GM19467 (cell line): Measurements from ENCODE around the gene CRIP2.

Experiments
- ATAC-seq: cut with Tn5 transposase; IDR thresholded peaks from one replicate; pipeline ENCODE4 v1.9.1; 2021; ENCODE audit warnings: mild to moderate bottlenecking, moderate library complexity; ENCODE audit not compliant: unreplicated experiment

CRIP2 gene

GRCh38 chr14:105460116-105460515 is 14.5 kb upstream of the CRIP2 start:
- ATAC-seq: no peak

- ATAC-seq: no peak
These were observed 14.0 kb upstream of the CRIP2 start for GRCh38 chr14:105460616-105461015.

GRCh38 chr14:105461903-105462302 is 12.7 kb upstream of the CRIP2 start:
- ATAC-seq: no peak

- no peak for ATAC-seq
These were observed 10.1 kb upstream of the CRIP2 start for GRCh38 chr14:105464501-105464900.

- no peak for ATAC-seq
These were observed 9.2 kb upstream of the CRIP2 start for GRCh38 chr14:105465209-105466031.

DNA sequence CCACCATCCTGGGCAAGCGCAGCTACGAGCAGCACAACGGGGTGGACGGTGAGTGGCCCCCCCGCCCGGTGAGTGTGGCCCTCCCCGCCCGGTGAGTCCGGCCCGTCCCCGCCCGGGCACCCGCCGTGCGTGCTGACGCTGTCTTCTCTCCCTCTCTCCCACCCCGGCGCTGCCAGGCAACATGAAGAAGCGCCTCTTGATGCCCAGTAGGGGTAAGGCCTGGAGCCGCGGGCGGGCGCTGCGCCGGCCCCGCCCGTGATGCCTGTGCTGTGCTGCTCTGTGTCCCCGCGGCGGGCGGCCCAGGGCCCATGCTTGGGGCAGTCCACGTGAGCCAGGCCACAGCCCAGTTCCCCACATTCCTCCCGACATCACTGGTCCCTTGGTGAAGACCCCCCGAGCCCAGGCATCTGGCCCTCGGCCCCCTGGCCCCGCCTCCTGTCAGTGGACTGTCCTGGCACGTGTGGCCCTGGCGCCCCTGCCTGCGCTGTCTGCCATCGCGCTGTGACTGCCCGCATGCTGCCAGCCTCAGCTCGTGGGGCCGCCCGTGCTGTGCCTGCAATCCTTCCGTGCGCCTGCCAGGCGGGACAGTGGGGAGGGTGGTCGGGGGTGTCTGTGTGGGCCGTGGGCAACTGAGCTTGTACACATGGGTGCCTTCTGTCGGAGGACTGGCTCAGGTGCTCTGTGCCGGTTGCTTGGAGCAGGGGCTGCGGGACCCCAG is 7.9 kb upstream of the CRIP2 start:
- no peak for ATAC-seq

DNA sequence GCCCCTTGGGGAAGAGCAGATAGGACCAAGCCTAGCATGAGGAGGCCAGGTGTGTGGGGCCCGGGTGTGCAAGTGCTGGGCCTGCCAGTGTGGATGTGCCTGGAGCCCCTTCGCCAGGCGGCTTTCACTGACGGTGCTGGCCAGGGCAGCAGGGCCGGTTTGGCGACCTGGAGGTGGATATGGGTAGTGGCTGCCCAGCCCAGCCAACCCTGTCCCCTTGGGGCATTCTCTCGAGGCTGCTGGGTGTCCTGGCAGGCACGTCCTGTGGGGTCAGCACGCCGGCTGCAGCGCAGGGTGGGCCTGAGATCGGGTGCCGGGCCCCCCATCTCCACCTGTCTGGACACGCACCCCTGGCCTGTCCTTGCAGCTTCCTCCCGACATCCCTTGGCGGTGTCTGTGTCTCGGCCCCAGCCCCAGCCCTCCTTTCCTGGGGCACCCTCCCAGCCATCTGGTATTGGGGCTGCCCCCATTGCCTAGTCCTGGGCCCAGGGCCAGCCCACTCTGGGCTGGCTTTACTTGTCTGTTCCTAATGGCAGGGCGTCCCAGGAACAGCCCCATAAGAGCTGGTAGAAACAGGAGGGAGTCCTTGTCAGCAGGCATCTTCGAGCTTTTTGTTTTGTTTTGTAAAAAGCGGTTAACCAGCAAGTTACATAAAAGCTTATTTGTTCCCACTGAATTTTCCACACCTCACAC is 7.2 kb upstream of the CRIP2 start:
- ATAC-seq: no peak

DNA sequence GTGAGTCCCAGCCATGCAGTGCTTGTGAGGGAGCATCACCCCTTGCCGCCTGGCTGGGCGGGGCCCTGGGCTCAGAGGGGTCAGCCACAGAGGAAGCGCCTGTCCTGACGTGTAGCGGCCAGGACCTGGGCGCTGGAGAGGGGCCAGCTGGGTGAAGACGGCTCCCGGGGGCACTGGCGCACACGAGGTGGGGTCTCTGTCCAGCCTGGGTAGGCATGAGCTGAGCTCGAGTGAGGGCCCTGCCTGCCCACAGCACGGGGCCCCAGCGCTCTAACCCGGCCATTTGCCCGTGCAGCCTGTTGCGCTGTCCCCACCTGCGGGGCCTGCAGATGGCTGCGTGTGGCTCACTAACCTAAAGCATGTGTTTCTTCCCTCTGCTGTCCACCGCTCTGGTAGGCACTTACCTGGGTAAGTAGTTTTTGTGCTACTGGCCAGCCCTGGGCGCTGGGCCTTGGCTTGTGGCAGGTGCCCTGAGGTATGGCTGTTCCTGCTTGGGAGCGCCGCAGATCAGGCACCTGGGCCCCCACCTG is 6.6 kb upstream of the CRIP2 start:
- no peak for ATAC-seq

DNA sequence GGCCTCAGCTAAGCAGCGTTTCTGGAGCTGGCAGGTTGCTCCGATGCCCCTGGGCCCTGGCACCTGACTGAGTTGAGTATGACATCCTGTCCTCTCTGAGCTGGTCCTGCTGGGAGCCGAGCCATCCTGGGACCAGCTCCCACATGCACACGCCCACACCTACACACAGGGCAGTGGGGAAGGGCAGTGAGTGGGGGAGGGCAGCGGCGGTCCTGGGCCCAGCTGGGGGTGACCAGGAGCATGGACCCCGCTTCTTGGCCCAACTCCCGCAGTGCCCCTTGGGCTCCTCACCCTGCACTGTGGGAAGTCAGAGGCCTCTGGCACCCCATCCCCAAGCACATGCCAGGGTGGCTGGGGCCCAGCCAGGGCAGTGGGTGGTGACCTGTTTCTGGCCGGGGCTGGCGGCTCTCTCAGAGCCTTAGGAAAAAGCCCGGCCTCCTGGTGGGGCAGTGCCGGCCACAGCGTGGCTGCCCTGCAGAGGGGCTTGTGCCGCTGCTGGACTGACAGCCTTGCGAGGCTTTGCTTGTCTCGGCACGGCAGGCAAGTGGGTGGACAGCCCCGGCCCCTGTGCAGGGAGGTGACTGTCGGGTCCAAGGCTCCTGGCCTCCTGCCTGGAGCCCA is 5.9 kb upstream of the CRIP2 start:
- ATAC-seq: no peak

GRCh38 chr14:105469456-105470349 is 4.9 kb upstream of the CRIP2 start:
- no peak for ATAC-seq

GRCh38 chr14:105470350-105471296 is 4.0 kb upstream of the CRIP2 start:
- ATAC-seq: no peak

DNA sequence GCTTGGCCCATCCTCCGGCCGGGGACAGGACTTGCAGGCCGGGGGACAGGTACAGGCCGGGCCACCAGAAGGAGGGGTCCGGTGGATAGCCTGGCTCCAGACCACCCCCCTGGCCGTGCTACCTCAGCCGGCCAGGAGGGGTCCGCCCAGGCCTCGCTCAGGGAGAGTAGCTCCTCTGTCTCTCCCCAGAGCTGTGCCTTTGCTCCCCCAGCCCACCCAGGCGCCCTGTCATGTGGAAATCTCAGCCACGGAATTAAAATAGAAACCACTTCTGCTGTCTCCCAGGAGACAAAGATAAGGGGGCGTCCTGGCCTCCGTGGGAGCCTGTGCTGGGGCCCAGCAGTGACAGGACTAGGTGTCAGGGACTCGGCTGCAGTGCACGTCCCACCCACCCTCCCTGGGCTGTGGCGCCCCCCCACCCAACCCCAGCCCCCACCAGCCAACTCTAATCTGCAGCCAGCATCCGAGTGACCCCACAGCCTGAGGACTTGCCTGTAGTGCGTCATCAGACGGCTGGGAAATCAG is 3.3 kb upstream of the CRIP2 start:
- ATAC-seq: no peak

DNA sequence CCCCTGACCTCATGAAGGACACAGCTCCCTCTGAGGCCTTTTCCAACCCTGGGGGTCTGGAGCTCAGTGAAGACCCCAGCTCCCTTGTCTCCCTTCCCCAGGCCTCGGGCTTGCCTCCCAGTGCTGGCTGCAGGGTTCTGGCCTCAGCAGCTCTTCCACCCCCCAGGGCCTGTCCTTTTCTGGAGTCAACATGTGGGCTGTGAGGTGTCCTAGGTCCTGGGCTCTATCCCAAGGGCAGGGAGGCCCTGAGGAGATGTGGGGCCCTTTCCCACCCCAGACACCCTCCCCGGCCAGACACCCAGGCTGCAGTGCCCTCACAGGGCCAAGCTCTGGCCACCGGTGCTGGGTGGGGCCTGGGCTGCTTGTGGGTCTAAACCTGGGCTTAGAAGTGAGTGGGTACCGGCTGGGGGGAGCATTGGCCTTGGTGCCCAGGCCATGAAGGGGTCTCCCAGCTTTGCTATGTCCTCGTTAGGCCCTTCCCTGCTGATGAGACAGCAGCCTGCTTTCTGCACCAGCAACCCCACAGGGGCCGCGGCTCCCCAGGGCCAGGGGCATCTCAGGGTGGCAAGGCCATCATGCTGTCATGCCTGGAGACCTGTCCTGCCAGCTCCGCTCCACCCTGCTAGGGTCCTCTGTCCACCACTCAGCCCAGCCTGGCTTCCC is 2.7 kb upstream of the CRIP2 start:
- ATAC-seq: no peak

DNA sequence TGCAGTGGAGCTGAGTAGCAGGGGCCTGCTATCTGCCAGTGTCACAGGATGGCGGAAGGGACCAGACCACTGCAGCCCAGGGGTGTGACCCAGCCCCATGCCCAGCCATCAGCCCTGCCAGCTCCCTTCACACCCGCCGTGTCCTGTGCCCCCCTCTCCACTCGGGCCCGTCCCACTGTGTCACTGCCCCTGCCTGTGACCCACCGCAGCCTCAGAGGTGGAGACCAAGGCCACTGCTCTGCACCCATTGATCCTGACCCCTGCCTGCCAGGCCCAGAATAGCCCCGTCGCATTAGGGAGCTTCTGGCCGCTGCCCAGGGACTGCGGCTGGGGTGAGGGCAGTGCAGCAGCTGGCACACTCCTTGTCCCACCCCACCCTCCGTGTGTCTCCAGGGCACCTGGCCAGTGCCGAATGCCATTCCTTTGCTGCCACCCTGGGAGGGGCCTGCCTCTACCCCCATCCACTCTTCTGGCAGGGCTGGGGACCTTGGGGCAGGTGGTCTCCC is 2.1 kb upstream of the CRIP2 start:
- no peak for ATAC-seq

- ATAC-seq: no peak
These were observed 1.5 kb upstream of the CRIP2 start for GRCh38 chr14:105473033-105473676.

DNA sequence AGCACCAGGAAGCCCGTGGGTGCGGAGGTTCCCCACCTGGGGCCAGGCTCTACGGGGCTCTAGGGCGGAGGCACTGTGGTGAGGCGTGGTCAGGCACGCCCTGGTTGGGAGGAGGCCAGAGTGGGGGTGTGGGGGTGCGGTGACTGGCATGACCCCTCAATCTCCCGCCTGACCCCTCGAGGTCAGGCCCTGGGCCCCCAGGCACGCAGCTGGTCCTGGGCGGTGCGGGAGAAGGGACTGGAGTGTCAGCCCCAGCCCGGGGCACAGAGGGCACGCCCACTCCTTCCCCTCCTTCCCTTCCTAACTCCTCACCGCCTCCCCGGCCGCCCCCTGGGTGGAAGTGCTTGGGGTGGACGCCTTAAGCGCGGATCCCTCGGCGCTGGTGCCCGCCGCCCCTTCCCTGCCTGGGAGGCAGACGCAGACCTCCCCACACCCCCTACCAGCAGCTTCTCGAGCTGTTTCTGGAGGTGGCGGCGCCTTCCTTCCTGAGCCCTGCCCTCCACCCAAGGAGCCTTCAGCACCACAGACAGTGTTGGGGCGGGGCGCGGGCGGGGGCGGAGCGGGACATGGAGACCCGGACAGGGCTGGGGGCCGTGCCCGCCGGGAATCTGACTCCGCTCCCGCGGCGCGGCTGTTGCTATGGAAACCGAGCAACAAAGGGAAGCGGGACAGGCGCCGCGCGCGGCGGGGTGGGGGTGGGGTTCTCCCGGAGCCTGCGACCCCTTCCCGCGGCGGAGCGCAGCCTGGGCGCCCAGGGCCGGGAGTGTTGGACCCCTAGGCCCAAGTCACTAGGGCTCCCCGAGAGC is 741 bp upstream of the CRIP2 start:
- ATAC-seq: no peak
